ENCODE data around the gene NRXN3.

DNA sequence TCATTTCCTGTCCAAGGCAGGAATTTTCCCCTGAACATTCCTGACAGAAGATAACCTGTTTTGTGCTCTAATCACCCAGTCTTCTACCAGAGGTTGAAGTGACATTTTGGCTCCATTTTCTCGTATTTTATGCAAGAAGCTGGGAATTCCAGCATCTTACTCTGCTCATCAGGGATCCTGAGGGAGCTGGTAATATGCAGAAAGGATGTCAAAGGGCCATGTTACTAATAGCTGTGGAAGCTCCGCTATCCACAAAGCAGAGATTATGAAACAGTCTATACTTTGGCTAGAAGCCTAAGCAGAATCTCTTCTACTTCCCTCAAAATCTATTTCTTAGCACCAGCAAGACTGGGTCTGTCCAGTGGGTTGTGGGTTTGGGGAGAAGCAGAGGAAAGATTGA, 1428.2 kb downstream of the NRXN3 start:
- TF ChIP-seq CTCF (IDR thresholded peaks at IDR 0.05; ENCODE audit: low read length) (no peak), EZH2 (IDR thresholded peaks at IDR 0.05; ENCODE audit: borderline replicate concordance, low read length) (no peak)

Measured in OCI-LY1 (cell line).